Measurements from ENCODE around the gene ARHGEF11. TPM values are rescaled to one million over a fixed set of nuclear protein-coding genes. Genes with fewer than 3 reads are reported as not detected.
"Not testable (repeated sequence)": the region's sequence is repeated elsewhere in the genome, so short reads cannot be mapped to it uniquely, and the experiment has no call there.

ARHGEF11 gene
- total RNA-seq, 1 experiment from 2014 or later = 25.3 TPM

DNA sequence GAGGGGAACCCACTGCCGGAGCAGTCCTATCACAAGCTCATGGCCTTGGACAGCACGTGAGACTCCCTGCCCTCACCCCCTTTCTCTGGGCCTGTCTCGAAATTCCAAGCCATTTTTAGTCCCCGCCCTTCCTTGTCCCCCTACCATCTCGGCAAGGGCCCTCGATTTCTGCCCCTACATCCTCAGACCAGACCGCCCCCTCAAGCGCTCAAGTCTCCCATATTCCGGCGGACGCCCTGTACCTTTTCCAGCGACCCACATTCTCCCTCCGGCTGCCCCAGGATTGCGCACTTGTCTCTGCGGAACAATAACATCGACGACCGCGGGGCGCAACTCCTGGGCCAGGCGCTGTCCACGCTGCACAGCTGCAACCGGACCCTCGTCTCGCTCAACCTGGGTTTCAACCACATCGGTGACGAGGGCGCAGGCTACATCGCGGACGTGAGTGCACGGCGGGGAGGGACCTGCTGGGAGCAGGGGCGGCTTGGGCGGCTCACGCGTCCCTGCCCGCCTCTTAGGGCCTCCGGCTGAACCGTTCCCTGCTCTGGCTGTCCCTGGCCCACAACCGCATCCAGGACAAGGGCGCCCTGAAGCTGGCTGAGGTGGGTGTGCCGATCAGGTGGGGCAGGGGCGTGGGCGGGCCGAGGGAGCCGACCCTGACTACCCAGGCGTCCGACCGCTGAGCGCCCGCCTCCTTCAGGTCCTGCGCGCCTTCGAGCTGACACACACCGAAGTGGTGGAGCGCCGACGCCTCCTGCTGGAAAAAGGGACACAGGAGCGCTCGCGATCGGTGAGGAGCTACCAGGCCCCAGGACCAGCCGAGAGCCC lies 118.1 kb downstream of the ARHGEF11 start:
- Histone ChIP-seq H3K9me3 (ENCODE audit: low read depth, low read length, poor library complexity, severe bottlenecking) (no peaks in the 10 kb centered on the region), H3K4me1 (ENCODE audit: insufficient read depth, low read length, poor library complexity, severe bottlenecking) (no peaks in the 10 kb centered on the region), H3K4me3 (ENCODE audit: low read depth, low read length, poor library complexity, severe bottlenecking) (peak overlapping the region; percentile 31), H3K27ac (ENCODE audit: low read depth, low read length, poor library complexity, severe bottlenecking) (no peak overlapping the region), H3K27me3 (replicated peaks; ENCODE audit: insufficient read depth, low read depth, low read length, poor library complexity) (peaks cover 35% of the 10 kb centered on the region), H3K36me3 (ENCODE audit: insufficient read depth, low read length, poor library complexity, severe bottlenecking) (no peaks in the 10 kb centered on the region)
- CTCF ChIA-PET = interaction anchor here (0.6 to 1.5 kb wide), 10 partner anchors 10 to 238 kb away, joined by 3 to 12 read pairs (median 4); no protein-coding TSS in a partner anchor
- TF ChIP-seq EZH2 (IDR thresholded peaks at IDR 0.05; ENCODE audit: borderline replicate concordance, low read depth, low read length, poor library complexity, severe bottlenecking) = no peak
- TF ChIP-seq, protein P1, sequence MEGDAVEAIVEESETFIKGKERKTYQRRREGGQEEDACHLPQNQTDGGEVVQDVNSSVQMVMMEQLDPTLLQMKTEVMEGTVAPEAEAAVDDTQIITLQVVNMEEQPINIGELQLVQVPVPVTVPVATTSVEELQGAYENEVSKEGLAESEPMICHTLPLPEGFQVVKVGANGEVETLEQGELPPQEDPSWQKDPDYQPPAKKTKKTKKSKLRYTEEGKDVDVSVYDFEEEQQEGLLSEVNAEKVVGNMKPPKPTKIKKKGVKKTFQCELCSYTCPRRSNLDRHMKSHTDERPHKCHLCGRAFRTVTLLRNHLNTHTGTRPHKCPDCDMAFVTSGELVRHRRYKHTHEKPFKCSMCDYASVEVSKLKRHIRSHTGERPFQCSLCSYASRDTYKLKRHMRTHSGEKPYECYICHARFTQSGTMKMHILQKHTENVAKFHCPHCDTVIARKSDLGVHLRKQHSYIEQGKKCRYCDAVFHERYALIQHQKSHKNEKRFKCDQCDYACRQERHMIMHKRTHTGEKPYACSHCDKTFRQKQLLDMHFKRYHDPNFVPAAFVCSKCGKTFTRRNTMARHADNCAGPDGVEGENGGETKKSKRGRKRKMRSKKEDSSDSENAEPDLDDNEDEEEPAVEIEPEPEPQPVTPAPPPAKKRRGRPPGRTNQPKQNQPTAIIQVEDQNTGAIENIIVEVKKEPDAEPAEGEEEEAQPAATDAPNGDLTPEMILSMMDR (conservative IDR thresholded peaks at IDR 0.05; ENCODE audit: low read depth, low read length) = peak; percentile 81
- intact Hi-C loops (cut with micrococcal nuclease; ENCODE audit: unreplicated experiment) = loop anchor here (2.0 to 10.0 kb wide), 2 partner anchors 35 to 243 kb away; partner anchors contain the start of gene PEAR1
- peak; percentile 85 for DNase-seq (ENCODE audit: low spot score)
- POLR2A ChIA-PET (ENCODE audit: low non-redundant PET) = no interaction called here
- BruUV-seq (replicated peaks) = no TSS peak

GRCh38 chr1:156926695-156927094 lies 118.8 kb downstream of the ARHGEF11 start:
- H3K4me1 ChIP-seq (ENCODE audit: insufficient read depth, low read length, poor library complexity, severe bottlenecking); H3K27ac ChIP-seq (ENCODE audit: low read depth, low read length, poor library complexity, severe bottlenecking); H3K9me3 ChIP-seq (ENCODE audit: low read depth, low read length, poor library complexity, severe bottlenecking); DNase-seq (ENCODE audit: low spot score); BruUV-seq (replicated peaks); POLR2A ChIA-PET (ENCODE audit: low non-redundant PET); H3K4me3 ChIP-seq (ENCODE audit: low read depth, low read length, poor library complexity, severe bottlenecking); H3K36me3 ChIP-seq (ENCODE audit: insufficient read depth, low read length, poor library complexity, severe bottlenecking): not testable (repeated sequence)
- CTCF ChIA-PET = interaction anchor here (1.1 kb wide), 1 partner anchor 40 kb away, joined by 3 read pairs; no protein-coding TSS in a partner anchor
- intact Hi-C loops (cut with micrococcal nuclease; ENCODE audit: unreplicated experiment) = loop anchor here (2.0 to 10.0 kb wide), 2 partner anchors 34 to 242 kb away; partner anchors contain the start of gene PEAR1
- H3K27me3 ChIP-seq (replicated peaks; ENCODE audit: insufficient read depth, low read depth, low read length, poor library complexity) = peaks cover 43% of the 10 kb centered on the region

DNA sequence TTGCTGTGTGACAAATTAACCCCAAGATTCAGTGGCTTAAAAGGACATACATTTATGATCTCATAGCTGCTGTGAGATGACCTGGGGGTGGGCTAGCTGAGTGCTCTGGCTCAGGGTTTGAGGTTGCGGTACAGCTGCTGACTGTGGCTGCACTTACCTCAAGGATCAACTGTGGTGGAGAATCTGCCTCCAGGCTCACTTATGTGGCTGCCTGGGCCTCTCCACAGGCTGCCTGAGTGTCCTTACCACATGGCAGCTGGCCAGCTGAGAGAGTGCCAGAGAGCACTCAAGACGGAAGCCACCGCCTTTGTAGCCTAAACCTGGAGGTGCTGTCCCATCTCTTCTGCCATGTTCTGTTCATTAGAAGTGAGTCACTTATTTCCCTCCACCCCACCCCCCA lies 119.4 kb downstream of the ARHGEF11 start:
- CTCF ChIA-PET = interaction anchor here (0.6 to 1.1 kb wide), 2 partner anchors 40 to 160 kb away, joined by 3 read pairs; no protein-coding TSS in a partner anchor
- Histone ChIP-seq H3K36me3 (ENCODE audit: insufficient read depth, low read length, poor library complexity, severe bottlenecking) (no peaks in the 10 kb centered on the region), H3K27me3 (replicated peaks; ENCODE audit: insufficient read depth, low read depth, low read length, poor library complexity) (peaks cover 48% of the 10 kb centered on the region), H3K4me1 (ENCODE audit: insufficient read depth, low read length, poor library complexity, severe bottlenecking) (no peaks in the 10 kb centered on the region), H3K4me3 (ENCODE audit: low read depth, low read length, poor library complexity, severe bottlenecking) (no peak overlapping the region), H3K9me3 (ENCODE audit: low read depth, low read length, poor library complexity, severe bottlenecking) (no peaks in the 10 kb centered on the region), H3K27ac (ENCODE audit: low read depth, low read length, poor library complexity, severe bottlenecking) (no peak overlapping the region)
- POLR2A ChIA-PET (ENCODE audit: low non-redundant PET) = no interaction called here
- intact Hi-C loops (cut with micrococcal nuclease; ENCODE audit: unreplicated experiment) = loop anchor here (2.0 to 10.0 kb wide), 2 partner anchors 33 to 241 kb away; partner anchors contain the start of gene PEAR1
- peak; percentile 89 for DNase-seq (ENCODE audit: low spot score)
- TF ChIP-seq, protein P1 (conservative IDR thresholded peaks at IDR 0.05; ENCODE audit: low read depth, low read length) = no peak
- TF ChIP-seq EZH2 (IDR thresholded peaks at IDR 0.05; ENCODE audit: borderline replicate concordance, low read depth, low read length, poor library complexity, severe bottlenecking) = no peak
- no TSS peak for BruUV-seq (replicated peaks)
